ENCODE results near the gene FAM89A. TPM values are rescaled to one million over a fixed set of nuclear protein-coding genes. Genes with fewer than 3 reads are reported as not detected.

FAM89A gene
- total and polyA plus RNA-seq, 9 of the 15 experiments (the other 6 are each of a cell fraction or from before 2014, with no cell fraction given) = 8.7 to 66.2 (median 43.3) TPM

- TF ChIP-seq MGA (IDR thresholded peaks at IDR 0.05) = peak; percentile 45
- no peak for TF ChIP-seq CUX1 (CRISPR knock-in tag; IDR thresholded peaks at IDR 0.05)
Measured at GRCh38 chr1:231078250-231078649, 38.2 kb upstream of the FAM89A start (continued).

All from K562 (cell line).